Measurements from ENCODE around the gene OGDHL.
A peak's percentile ranks its signal among the peaks of the same experiment; 100 is the strongest.

Gene OGDHL

GRCh38 chr10:49766484-49766883 lies 4.4 kb upstream of the OGDHL start:
- no peak for TF ChIP-seq CTCF (conservative IDR thresholded peaks at IDR 0.05)
- no peak overlapping the region for H3K27ac ChIP-seq

- H3K27ac ChIP-seq: peak overlapping the region; percentile 88
- no peak for TF ChIP-seq CTCF (conservative IDR thresholded peaks at IDR 0.05)
Observed at GRCh38 chr10:49762566-49762877, 399 bp upstream of the OGDHL start.

GRCh38 chr10:49761201-49761788 lies 828 bp downstream of the OGDHL start:
- H3K27ac ChIP-seq: peak overlapping the region; percentile 88

GRCh38 chr10:49760789-49761188 lies 1.3 kb downstream of the OGDHL start:
- peak overlapping the region; percentile 88; the same call in 1 of the 2 replicates for H3K27ac ChIP-seq
- TF ChIP-seq CTCF (conservative IDR thresholded peaks at IDR 0.05): no peak

More at GRCh38 chr10:49761201-49761788, 828 bp downstream of the OGDHL start:
- no peak for TF ChIP-seq CTCF (conservative IDR thresholded peaks at IDR 0.05)

- no peak for TF ChIP-seq CTCF (conservative IDR thresholded peaks at IDR 0.05)
- no peak overlapping the region for H3K27ac ChIP-seq
Observed at GRCh38 chr10:49759787-49760551, 2.2 kb downstream of the OGDHL start.

- no peak for TF ChIP-seq CTCF (conservative IDR thresholded peaks at IDR 0.05)
- no peak overlapping the region for H3K27ac ChIP-seq
Observed at GRCh38 chr10:49758249-49758930, 3.7 kb downstream of the OGDHL start.

GRCh38 chr10:49756641-49757040 lies 5.5 kb downstream of the OGDHL start:
- no peak overlapping the region for H3K27ac ChIP-seq
- no peak for TF ChIP-seq CTCF (conservative IDR thresholded peaks at IDR 0.05)

All from VCaP (cell line).